Measurements from ENCODE around the gene CNP. TPM values are rescaled to one million over a fixed set of nuclear protein-coding genes. Genes with fewer than 3 reads are reported as not detected.

The CNP gene
- total RNA-seq, 1 donor, result 64.3 TPM

GRCh38 chr17:41957869-41958439 lies 8.6 kb upstream of the CNP start:
- no peak for DNase-seq (ENCODE audit: low read depth)
- TF ChIP-seq, protein P1, sequence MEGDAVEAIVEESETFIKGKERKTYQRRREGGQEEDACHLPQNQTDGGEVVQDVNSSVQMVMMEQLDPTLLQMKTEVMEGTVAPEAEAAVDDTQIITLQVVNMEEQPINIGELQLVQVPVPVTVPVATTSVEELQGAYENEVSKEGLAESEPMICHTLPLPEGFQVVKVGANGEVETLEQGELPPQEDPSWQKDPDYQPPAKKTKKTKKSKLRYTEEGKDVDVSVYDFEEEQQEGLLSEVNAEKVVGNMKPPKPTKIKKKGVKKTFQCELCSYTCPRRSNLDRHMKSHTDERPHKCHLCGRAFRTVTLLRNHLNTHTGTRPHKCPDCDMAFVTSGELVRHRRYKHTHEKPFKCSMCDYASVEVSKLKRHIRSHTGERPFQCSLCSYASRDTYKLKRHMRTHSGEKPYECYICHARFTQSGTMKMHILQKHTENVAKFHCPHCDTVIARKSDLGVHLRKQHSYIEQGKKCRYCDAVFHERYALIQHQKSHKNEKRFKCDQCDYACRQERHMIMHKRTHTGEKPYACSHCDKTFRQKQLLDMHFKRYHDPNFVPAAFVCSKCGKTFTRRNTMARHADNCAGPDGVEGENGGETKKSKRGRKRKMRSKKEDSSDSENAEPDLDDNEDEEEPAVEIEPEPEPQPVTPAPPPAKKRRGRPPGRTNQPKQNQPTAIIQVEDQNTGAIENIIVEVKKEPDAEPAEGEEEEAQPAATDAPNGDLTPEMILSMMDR (IDR thresholded peaks at IDR 0.05; ENCODE audit: insufficient read depth, low read length), result no peak
- H3K4me3 ChIP-seq (ENCODE audit: low read depth, low read length), result no peak overlapping the region

GRCh38 chr17:41959030-41959335 lies 7.6 kb upstream of the CNP start:
- DNase-seq (ENCODE audit: low read depth), result peak; percentile 15
- H3K4me3 ChIP-seq (ENCODE audit: low read depth, low read length), result no peak overlapping the region
- TF ChIP-seq, protein P1 (IDR thresholded peaks at IDR 0.05; ENCODE audit: insufficient read depth, low read length), result no peak

GRCh38 chr17:41959336-41960095 lies 7.1 kb upstream of the CNP start:
- TF ChIP-seq, protein P1 (IDR thresholded peaks at IDR 0.05; ENCODE audit: insufficient read depth, low read length), result peak; percentile 56
- no peak overlapping the region for H3K4me3 ChIP-seq (ENCODE audit: low read depth, low read length)
- peak; percentile 73 for DNase-seq (ENCODE audit: low read depth)

DNA sequence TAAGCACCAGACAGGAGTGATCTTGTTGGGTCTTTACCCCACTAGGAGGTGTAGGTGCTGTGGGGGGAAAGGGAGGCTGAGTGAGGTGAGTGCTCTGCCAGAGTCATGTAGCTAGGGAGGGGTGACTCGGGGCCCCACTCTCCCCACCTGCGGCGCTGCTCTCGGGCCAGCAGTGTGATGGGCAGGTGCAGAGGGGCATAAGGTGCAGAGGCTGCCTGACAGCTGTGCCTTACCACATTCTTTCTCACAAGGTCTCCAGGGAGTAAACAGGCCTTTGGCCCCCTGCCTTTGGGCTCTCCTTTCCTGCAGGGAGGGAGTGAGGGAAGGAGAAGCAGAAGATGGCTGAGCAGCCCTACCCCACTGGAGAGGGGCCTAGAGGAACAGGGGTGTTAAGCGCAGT lies 4.5 kb upstream of the CNP start:
- DNase-seq (ENCODE audit: low read depth), result no peak
- TF ChIP-seq, protein P1 (IDR thresholded peaks at IDR 0.05; ENCODE audit: insufficient read depth, low read length), result no peak
- H3K4me3 ChIP-seq (ENCODE audit: low read depth, low read length), result no peak overlapping the region

- TF ChIP-seq, protein P1 (IDR thresholded peaks at IDR 0.05; ENCODE audit: insufficient read depth, low read length), result peak; percentile 88
- peak; percentile 69 for DNase-seq (ENCODE audit: low read depth)
- no peak overlapping the region for H3K4me3 ChIP-seq (ENCODE audit: low read depth, low read length)
Observed at GRCh38 chr17:41962768-41963434, 3.7 kb upstream of the CNP start.

- TF ChIP-seq, protein P1 (IDR thresholded peaks at IDR 0.05; ENCODE audit: insufficient read depth, low read length), result no peak
- H3K4me3 ChIP-seq (ENCODE audit: low read depth, low read length), result peak overlapping the region; percentile 65
- DNase-seq (ENCODE audit: low read depth), result peak; percentile 6
Observed at GRCh38 chr17:41965694-41966462, 717 bp upstream of the CNP start.
